ENCODE results near the gene IRS2. TPM values are rescaled to one million over a fixed set of nuclear protein-coding genes. Genes with fewer than 3 reads are reported as not detected.

Gene IRS2
- total RNA-seq, 1 experiment from 2014 or later, result 9.2 TPM

GRCh38 chr13:109720758-109721184, 65.6 kb downstream of the IRS2 start:
- RAD21 ChIA-PET (ENCODE audit: low non-redundant PET in 1 of 2, low total read pairs in 2 of 2, uncharacterized antibody in 2 of 2, unreplicated experiment in 2 of 2), result no interaction called here

More at GRCh38 chr13:109720758-109721184, 65.6 kb downstream of the IRS2 start:
- ATAC-seq (no peak), DNase-seq (ENCODE audit: low read depth, low spot score) (no peak)
- no peaks in the 10 kb centered on the region for H3K79me2 ChIP-seq (ENCODE audit: insufficient read depth, low read length)
- ChIA-PET CTCF (no interaction called here), POLR2A (interaction anchor here (1.0 kb wide), 1 partner anchor 13 kb away, joined by 3 read pairs; no protein-coding TSS in a partner anchor)
- H3K4me1 ChIP-seq (ENCODE audit: control insufficient read depth in 1 of 2, insufficient read depth in 2 of 2, low read length in 2 of 2), result no peaks in the 10 kb centered on the region
- BruUV-seq (replicated peaks), result no TSS peak
- no peak overlapping the region for H3K4me3 ChIP-seq (replicated peaks in 1 of 2; ENCODE audit: low read depth in 1 of 2, low read length in 2 of 2)
- TF ChIP-seq, protein P1, sequence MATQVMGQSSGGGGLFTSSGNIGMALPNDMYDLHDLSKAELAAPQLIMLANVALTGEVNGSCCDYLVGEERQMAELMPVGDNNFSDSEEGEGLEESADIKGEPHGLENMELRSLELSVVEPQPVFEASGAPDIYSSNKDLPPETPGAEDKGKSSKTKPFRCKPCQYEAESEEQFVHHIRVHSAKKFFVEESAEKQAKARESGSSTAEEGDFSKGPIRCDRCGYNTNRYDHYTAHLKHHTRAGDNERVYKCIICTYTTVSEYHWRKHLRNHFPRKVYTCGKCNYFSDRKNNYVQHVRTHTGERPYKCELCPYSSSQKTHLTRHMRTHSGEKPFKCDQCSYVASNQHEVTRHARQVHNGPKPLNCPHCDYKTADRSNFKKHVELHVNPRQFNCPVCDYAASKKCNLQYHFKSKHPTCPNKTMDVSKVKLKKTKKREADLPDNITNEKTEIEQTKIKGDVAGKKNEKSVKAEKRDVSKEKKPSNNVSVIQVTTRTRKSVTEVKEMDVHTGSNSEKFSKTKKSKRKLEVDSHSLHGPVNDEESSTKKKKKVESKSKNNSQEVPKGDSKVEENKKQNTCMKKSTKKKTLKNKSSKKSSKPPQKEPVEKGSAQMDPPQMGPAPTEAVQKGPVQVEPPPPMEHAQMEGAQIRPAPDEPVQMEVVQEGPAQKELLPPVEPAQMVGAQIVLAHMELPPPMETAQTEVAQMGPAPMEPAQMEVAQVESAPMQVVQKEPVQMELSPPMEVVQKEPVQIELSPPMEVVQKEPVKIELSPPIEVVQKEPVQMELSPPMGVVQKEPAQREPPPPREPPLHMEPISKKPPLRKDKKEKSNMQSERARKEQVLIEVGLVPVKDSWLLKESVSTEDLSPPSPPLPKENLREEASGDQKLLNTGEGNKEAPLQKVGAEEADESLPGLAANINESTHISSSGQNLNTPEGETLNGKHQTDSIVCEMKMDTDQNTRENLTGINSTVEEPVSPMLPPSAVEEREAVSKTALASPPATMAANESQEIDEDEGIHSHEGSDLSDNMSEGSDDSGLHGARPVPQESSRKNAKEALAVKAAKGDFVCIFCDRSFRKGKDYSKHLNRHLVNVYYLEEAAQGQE (IDR thresholded peaks at IDR 0.05; ENCODE audit: low read depth), result no peak
- TF ChIP-seq CBX3 (IDR thresholded peaks at IDR 0.05; ENCODE audit: low read depth) (no peak), EZH2 (IDR thresholded peaks at IDR 0.05) (no peak), TCF7L2 (IDR thresholded peaks at IDR 0.05; ENCODE audit: borderline replicate concordance, extremely low read depth, insufficient read depth, insufficient read length) (no peak), ZFX (IDR thresholded peaks at IDR 0.05) (no peak), MAX (IDR thresholded peaks at IDR 0.05) (no peak), POLR2A (IDR thresholded peaks at IDR 0.05; ENCODE audit: borderline replicate concordance, extremely low read depth, insufficient read depth, insufficient read length) (no peak), EGR1 (IDR thresholded peaks at IDR 0.05; ENCODE audit: low read depth) (no peak), FOSL1 (IDR thresholded peaks at IDR 0.05; ENCODE audit: low read depth) (no peak), ZNF274 (IDR thresholded peaks at IDR 0.05; ENCODE audit: low read depth, low read length) (no peak), SIN3A (IDR thresholded peaks at IDR 0.05; ENCODE audit: low read depth) (no peak), CTCF (IDR thresholded peaks at IDR 0.05 in 2 of 3, conservative IDR thresholded peaks at IDR 0.05 in 1 of 3; ENCODE audit: borderline replicate concordance in 1 of 3, insufficient read depth in 1 of 3, low read depth in 2 of 3, low read length in 2 of 3) (no peak), JUND (IDR thresholded peaks at IDR 0.05) (no peak)
- TF ChIP-seq, protein P2, sequence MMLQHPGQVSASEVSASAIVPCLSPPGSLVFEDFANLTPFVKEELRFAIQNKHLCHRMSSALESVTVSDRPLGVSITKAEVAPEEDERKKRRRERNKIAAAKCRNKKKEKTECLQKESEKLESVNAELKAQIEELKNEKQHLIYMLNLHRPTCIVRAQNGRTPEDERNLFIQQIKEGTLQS (IDR thresholded peaks at IDR 0.05), result no peak
- no peaks in the 10 kb centered on the region for H3K9me3 ChIP-seq (ENCODE audit: control insufficient read depth in 1 of 2, insufficient read depth in 1 of 2, low read depth in 1 of 2, low read length in 2 of 2)
- H3K4me2 ChIP-seq (ENCODE audit: low read length), result no peak overlapping the region
- H3K9me2 ChIP-seq (ENCODE audit: insufficient read depth), result no peaks in the 10 kb centered on the region
- no peak overlapping the region for H3K27ac ChIP-seq (ENCODE audit: low read depth, low read length)
- H3K36me3 ChIP-seq (ENCODE audit: control insufficient read depth in 1 of 2, insufficient read depth in 2 of 2, low read length in 2 of 2), result no peaks in the 10 kb centered on the region
- no peaks in the 10 kb centered on the region for H4K20me1 ChIP-seq (ENCODE audit: insufficient read depth)
- H3K27me3 ChIP-seq (ENCODE audit: insufficient read depth, low read length), result no peaks in the 10 kb centered on the region
- no peak overlapping the region for H2AFZ ChIP-seq (ENCODE audit: low read depth, low read length, poor library complexity, severe bottlenecking)
- intact Hi-C loops (cut with micrococcal nuclease), result no loop called here
- H3K9ac ChIP-seq (ENCODE audit: low read length), result no peak overlapping the region
